Mesendoderm (in vitro differentiated cells): Measurements from ENCODE around the gene HLTF.

Experiments used
- DNase-seq: peaks from one replicate; pipeline ENCODE4 v3.0.0; 2013
- H2AK5ac ChIP-seq: 2 replicates; pipeline ENCODE4 v1.6.1; 2013; ENCODE audit warnings: low read length, inconsistent platforms
- H2BK120ac ChIP-seq: 2 replicates; pipeline ENCODE4 v1.6.1; 2013; ENCODE audit warnings: low read depth, mild to moderate bottlenecking, low read length, moderate library complexity, mixed read lengths
- H2BK15ac ChIP-seq: replicated peaks from 2 replicates; pipeline ENCODE4 v1.6.1; 2013; ENCODE audit warnings: low read depth, mild to moderate bottlenecking, moderate library complexity
- H2BK5ac ChIP-seq: 2 replicates; pipeline ENCODE4 v1.6.1; 2013; ENCODE audit warnings: low read length, inconsistent platforms
- H3K18ac ChIP-seq: 2 replicates; pipeline ENCODE4 v1.6.1; 2013; ENCODE audit warnings: mild to moderate bottlenecking, low read length, mixed read lengths
- H3K23ac ChIP-seq: one replicate; pipeline ENCODE4 v1.6.1; 2013; ENCODE audit warnings: low read length
- H3K27ac ChIP-seq: 2 replicates; pipeline ENCODE4 v1.5.1; 2013; ENCODE audit warnings: low read depth, mild to moderate bottlenecking, inconsistent platforms, low read length, moderate library complexity
- H3K27me3 ChIP-seq: 2 replicates; pipeline ENCODE4 v1.6.1; 2013; ENCODE audit warnings: low read length, control low read depth, mild to moderate bottlenecking, inconsistent platforms; ENCODE audit not compliant: insufficient read depth, poor library complexity
- H3K36me3 ChIP-seq: 2 replicates; pipeline ENCODE4 v1.6.1; 2013; ENCODE audit warnings: low read length, inconsistent platforms; ENCODE audit not compliant: control insufficient read depth, insufficient read depth
- H3K4ac ChIP-seq: one replicate; pipeline ENCODE4 v1.6.1; 2013; ENCODE audit warnings: low read depth, mild to moderate bottlenecking, low read length, moderate library complexity
- H3K4me1 ChIP-seq: 2 replicates; pipeline ENCODE4 v1.6.1; 2013; ENCODE audit warnings: low read depth, low read length, inconsistent platforms; ENCODE audit not compliant: control insufficient read depth
- H3K4me2 ChIP-seq: 2 replicates; pipeline ENCODE4 v1.6.1; 2013; ENCODE audit warnings: low read length
- H3K4me3 ChIP-seq: 2 replicates; pipeline ENCODE4 v1.5.1; 2013; ENCODE audit warnings: mild to moderate bottlenecking, low read length
- H3K56ac ChIP-seq: one replicate; pipeline ENCODE4 v1.6.1; 2013; ENCODE audit warnings: low read length
- H3K79me1 ChIP-seq: 2 replicates; pipeline ENCODE4 v1.6.1; 2013; ENCODE audit warnings: low read length, inconsistent platforms
- H3K79me2 ChIP-seq: 2 replicates; pipeline ENCODE4 v1.6.1; 2013; ENCODE audit warnings: mild to moderate bottlenecking, low read length; ENCODE audit not compliant: control insufficient read depth, insufficient read depth
- H3K9ac ChIP-seq: 2 replicates; pipeline ENCODE4 v1.6.1; 2013; ENCODE audit warnings: low read length, inconsistent platforms
- H4K5ac ChIP-seq: one replicate; pipeline ENCODE4 v1.6.1; 2013; ENCODE audit warnings: low read length
- H4K8ac ChIP-seq: one replicate; pipeline ENCODE4 v1.6.1; 2013; ENCODE audit warnings: low read depth, mild to moderate bottlenecking, control low read depth, low read length, moderate library complexity
- WGBS: extraction: QIAGEN DNeasy Blood & Tissue Kit; methylation state at CpG from one replicate; pipeline ENCODE4 v1.1.7; 2013; ENCODE audit warnings: low lambda C conversion rate, missing lambda C conversion rate; ENCODE audit not compliant: insufficient coverage; ENCODE audit errors: extremely low coverage; 5-methylcytosine and 5-hydroxymethylcytosine counted together

HLTF gene

DNA sequence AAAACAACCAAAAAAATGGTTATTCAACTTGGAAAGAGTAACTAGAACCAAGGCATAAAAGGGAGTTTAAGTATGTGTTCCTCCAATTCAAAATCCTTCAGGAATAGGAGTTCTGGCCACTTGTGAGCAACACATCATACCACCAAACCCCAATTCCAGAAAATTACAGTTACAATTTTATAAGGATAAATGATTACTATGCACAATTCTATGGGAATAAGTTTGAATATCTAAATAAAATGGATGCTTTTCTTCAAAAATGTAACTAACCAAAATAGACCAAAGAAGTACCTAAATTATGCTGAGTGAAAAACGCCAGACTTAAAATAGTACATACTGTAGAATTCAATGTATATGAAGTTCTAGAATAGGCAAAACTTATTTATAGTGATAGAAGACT is 4.6 kb downstream of the HLTF start:
- H3K4me2 ChIP-seq: no peak overlapping the region
- peaks cover 4% of the 10 kb centered on the region for H3K79me1 ChIP-seq
- peaks cover 3% of the 10 kb centered on the region for H3K79me2 ChIP-seq
- H2AK5ac ChIP-seq: no peak overlapping the region
- H4K8ac ChIP-seq: no peak overlapping the region
- H3K36me3 ChIP-seq: peaks cover 2% of the 10 kb centered on the region
- H3K27me3 ChIP-seq: no peaks in the 10 kb centered on the region
- H3K56ac ChIP-seq: no peak overlapping the region
- no peak overlapping the region for H2BK120ac ChIP-seq
- WGBS: no CpG with 5 or more reads among the region's 1 CpG
- no peak overlapping the region for H3K4me3 ChIP-seq
- no peak overlapping the region for H2BK5ac ChIP-seq
- no peak overlapping the region for H4K5ac ChIP-seq
- no peak overlapping the region for H3K27ac ChIP-seq
- DNase-seq: no peak
- no peak overlapping the region for H2BK15ac ChIP-seq
- H3K4me1 ChIP-seq: no peaks in the 10 kb centered on the region
- no peak overlapping the region for H3K18ac ChIP-seq
- no peak overlapping the region for H3K23ac ChIP-seq
- no peak overlapping the region for H3K4ac ChIP-seq
- H3K9ac ChIP-seq: no peak overlapping the region

DNA sequence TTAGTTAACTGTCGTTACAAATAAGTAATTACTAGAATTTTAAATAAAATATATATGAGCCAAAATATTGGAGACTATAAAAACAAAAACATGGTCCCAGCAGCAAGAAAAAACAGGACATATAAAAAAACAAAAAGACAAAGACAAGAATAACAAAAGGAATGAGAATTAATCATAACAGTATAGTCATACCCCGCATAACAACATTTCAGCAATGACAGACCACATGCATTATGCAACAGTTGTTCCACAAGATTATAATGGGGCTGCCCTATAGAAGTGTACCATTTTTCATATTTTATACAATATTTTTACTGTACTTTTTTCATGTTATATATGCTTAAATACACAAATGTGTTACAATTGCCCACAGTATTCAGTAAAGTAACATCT is 5.6 kb downstream of the HLTF start:
- no peak for DNase-seq
- H3K27ac ChIP-seq: no peak overlapping the region

DNA sequence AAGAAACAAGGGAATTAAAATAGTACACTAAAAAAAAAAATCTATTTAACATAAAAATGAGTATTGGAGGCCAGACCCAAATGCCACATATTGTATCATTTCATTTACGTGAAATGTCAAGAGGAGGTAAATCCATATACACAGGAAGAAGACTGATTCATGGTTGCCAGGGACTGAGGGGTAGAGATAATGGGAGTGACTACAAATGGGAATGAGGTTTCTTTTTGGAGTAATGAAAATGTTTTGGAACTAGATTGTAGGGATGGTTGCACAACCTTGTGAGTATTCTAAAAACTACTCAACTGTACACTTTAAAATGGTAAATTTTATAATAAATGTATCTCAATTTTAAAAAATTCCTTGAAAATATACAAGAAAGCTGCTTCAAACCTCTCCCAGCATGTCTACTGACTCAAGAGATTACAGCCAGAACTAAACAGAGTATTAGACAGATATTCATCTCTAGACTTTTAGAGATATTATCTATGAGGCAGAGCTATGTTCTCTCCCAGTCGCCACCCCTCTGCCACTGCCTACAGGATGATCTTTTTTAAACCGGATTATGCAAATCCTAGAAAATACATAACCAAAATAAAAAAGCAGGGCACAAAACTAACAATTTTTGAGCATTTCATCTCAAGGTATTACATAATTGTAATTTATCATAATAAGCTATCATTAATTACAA is 6.2 kb downstream of the HLTF start:
- peaks cover 2% of the 10 kb centered on the region for H3K36me3 ChIP-seq
- no CpG with 5 or more reads among the region's 3 CpGs for WGBS

More for the DNA sequence above, 5.6 kb downstream of the HLTF start:
- no peak overlapping the region for H2BK5ac ChIP-seq
- no peak overlapping the region for H3K23ac ChIP-seq
- no peak overlapping the region for H4K8ac ChIP-seq
- no peak overlapping the region for H4K5ac ChIP-seq
- H3K36me3 ChIP-seq: peaks cover 2% of the 10 kb centered on the region
- H3K9ac ChIP-seq: no peak overlapping the region
- no peaks in the 10 kb centered on the region for H3K27me3 ChIP-seq
- no peak overlapping the region for H2BK120ac ChIP-seq
- WGBS: no CpG with 5 or more reads among the region's 2 CpGs
- no peak overlapping the region for H3K18ac ChIP-seq
- no peaks in the 10 kb centered on the region for H3K4me1 ChIP-seq
- H3K79me1 ChIP-seq: peaks cover 6% of the 10 kb centered on the region
- no peak overlapping the region for H3K4me2 ChIP-seq
- H3K4ac ChIP-seq: no peak overlapping the region
- no peak overlapping the region for H3K56ac ChIP-seq
- H3K4me3 ChIP-seq: no peak overlapping the region
- no peak overlapping the region for H2AK5ac ChIP-seq
- H3K79me2 ChIP-seq: peaks cover 3% of the 10 kb centered on the region
- no peak overlapping the region for H2BK15ac ChIP-seq

DNA sequence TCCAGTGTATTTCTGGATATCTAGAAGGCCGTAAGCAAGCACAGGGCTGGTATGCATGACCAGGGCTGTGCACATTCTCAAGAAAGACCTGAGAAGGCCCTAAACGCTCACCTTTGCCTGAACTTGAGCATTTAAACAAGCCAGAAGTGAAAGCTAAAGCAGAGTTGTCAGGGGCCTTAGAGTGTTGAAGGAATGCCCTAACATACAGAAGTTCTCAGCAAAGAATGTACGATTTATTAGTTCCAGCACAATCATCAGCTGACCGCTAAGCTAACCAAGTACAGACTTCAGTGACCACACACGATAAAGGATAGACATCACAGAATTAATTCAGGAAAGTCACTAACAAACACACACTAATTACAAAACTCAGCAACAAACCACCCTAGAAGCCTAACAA is 8.7 kb downstream of the HLTF start:
- H2AK5ac ChIP-seq: no peak overlapping the region
- peaks cover 2% of the 10 kb centered on the region for H3K36me3 ChIP-seq
- no peak overlapping the region for H3K4ac ChIP-seq
- H3K27me3 ChIP-seq: no peaks in the 10 kb centered on the region
- H3K79me1 ChIP-seq: peaks cover 6% of the 10 kb centered on the region
- no peak overlapping the region for H4K8ac ChIP-seq
- peaks cover 3% of the 10 kb centered on the region for H3K79me2 ChIP-seq
- no peak overlapping the region for H3K23ac ChIP-seq
- no peak overlapping the region for H3K9ac ChIP-seq
- H3K4me1 ChIP-seq: no peaks in the 10 kb centered on the region
- H3K27ac ChIP-seq: no peak overlapping the region
- no peak for DNase-seq
- no peak overlapping the region for H2BK15ac ChIP-seq
- no peak overlapping the region for H3K56ac ChIP-seq
- H2BK120ac ChIP-seq: no peak overlapping the region
- H3K4me3 ChIP-seq: no peak overlapping the region
- WGBS: no CpG with 5 or more reads among the region's 5 CpGs
- H3K18ac ChIP-seq: no peak overlapping the region
- no peak overlapping the region for H4K5ac ChIP-seq
- no peak overlapping the region for H3K4me2 ChIP-seq
- H2BK5ac ChIP-seq: no peak overlapping the region

More for the DNA sequence above, 6.2 kb downstream of the HLTF start:
- H4K5ac ChIP-seq: no peak overlapping the region
- H3K4me3 ChIP-seq: no peak overlapping the region
- no peak overlapping the region for H2BK15ac ChIP-seq
- peaks cover 3% of the 10 kb centered on the region for H3K79me2 ChIP-seq
- no peak overlapping the region for H3K18ac ChIP-seq
- no peak overlapping the region for H2BK5ac ChIP-seq
- no peak overlapping the region for H4K8ac ChIP-seq
- DNase-seq: no peak
- no peaks in the 10 kb centered on the region for H3K27me3 ChIP-seq
- no peak overlapping the region for H2BK120ac ChIP-seq
- no peak overlapping the region for H3K9ac ChIP-seq
- no peak overlapping the region for H3K23ac ChIP-seq
- no peak overlapping the region for H3K27ac ChIP-seq
- H3K56ac ChIP-seq: no peak overlapping the region
- H3K4ac ChIP-seq: no peak overlapping the region
- no peaks in the 10 kb centered on the region for H3K4me1 ChIP-seq
- H3K79me1 ChIP-seq: peaks cover 6% of the 10 kb centered on the region
- H2AK5ac ChIP-seq: no peak overlapping the region
- no peak overlapping the region for H3K4me2 ChIP-seq

DNA sequence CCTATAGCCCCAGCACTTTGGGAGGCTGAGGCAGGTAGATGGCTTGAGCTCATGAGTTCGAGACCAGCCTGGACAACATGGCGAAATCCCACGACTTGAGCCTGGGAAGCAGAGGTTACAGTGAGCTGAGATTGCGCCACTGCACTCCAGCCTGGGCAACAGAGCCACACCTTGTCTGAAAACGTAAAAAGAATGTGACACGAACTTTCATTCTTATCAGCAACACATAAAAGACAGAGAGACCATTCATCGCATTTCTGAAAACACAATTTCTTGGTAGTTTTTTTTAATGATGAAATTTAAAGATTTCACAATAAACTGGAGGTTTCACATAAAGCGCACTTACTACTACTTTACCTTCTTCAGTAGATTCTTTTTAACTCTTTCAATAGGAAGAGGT is 18.4 kb downstream of the HLTF start:
- no peak overlapping the region for H2BK15ac ChIP-seq
- no peaks in the 10 kb centered on the region for H3K36me3 ChIP-seq
- no peaks in the 10 kb centered on the region for H3K79me2 ChIP-seq
- H3K27me3 ChIP-seq: no peaks in the 10 kb centered on the region
- no peak overlapping the region for H3K4me2 ChIP-seq
- no peak overlapping the region for H4K5ac ChIP-seq
- H4K8ac ChIP-seq: no peak overlapping the region
- H2BK120ac ChIP-seq: no peak overlapping the region
- no peak overlapping the region for H2AK5ac ChIP-seq
- DNase-seq: no peak
- H3K4me3 ChIP-seq: no peak overlapping the region
- no peak overlapping the region for H3K4ac ChIP-seq
- H3K79me1 ChIP-seq: no peaks in the 10 kb centered on the region
- H3K18ac ChIP-seq: no peak overlapping the region
- no peak overlapping the region for H3K9ac ChIP-seq
- no peak overlapping the region for H3K23ac ChIP-seq
- H3K27ac ChIP-seq: no peak overlapping the region
- H3K56ac ChIP-seq: no peak overlapping the region
- no peaks in the 10 kb centered on the region for H3K4me1 ChIP-seq
- no peak overlapping the region for H2BK5ac ChIP-seq
- WGBS: no CpG with 5 or more reads among the region's 8 CpGs

DNA sequence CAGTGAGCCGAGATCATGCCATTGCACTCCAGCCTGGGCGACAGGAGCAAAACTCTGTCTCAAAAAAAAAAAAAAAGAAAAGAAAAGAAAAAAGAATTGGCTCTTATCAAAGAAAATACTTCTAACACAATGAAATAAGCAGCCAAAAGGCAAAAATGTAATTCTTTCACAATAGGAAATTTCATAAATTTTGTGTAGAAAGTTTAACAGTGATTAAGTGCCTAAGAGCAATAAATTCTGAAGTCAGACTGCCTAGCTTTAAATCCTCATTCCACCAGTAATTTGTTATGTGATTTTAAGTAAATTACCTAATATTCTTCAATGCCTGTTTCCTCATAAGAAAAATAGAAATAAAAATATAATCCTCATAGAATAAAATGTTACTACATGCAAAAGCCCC is 24.6 kb downstream of the HLTF start:
- Histone ChIP-seq H2BK15ac (no peak overlapping the region), H3K36me3 (no peaks in the 10 kb centered on the region), H2AK5ac (no peak overlapping the region), H3K18ac (no peak overlapping the region), H3K9ac (no peak overlapping the region), H3K27me3 (no peaks in the 10 kb centered on the region), H4K8ac (no peak overlapping the region), H2BK5ac (no peak overlapping the region), H3K79me2 (no peaks in the 10 kb centered on the region), H3K4ac (no peak overlapping the region), H4K5ac (no peak overlapping the region), H3K4me2 (no peak overlapping the region), H3K4me3 (no peak overlapping the region), H3K23ac (no peak overlapping the region), H3K27ac (no peak overlapping the region), H3K56ac (no peak overlapping the region), H3K4me1 (no peaks in the 10 kb centered on the region), H3K79me1 (no peaks in the 10 kb centered on the region), H2BK120ac (no peak overlapping the region)
- no peak for DNase-seq
- WGBS: no CpG with 5 or more reads among the region's 2 CpGs
